Activated B cell treated with CpG ODN at 0.5 μM for 24 hours (primary cell): ENCODE data around the gene GRM8. TPM values are rescaled to one million over a fixed set of nuclear protein-coding genes. Genes with fewer than 3 reads are reported as not detected.

ENCODE experiments used
- ATAC-seq: fragments of 200-7000 bp; cut with Tn5 transposase; one replicate; pipeline ENCODE4 v1.10.0; 2021; ENCODE audit warnings: low read depth, mild to moderate bottlenecking, moderate library complexity
- CTCF ChIA-PET: fragments of 350-600 bp; sonication (Branson Sonifier 250); formaldehyde crosslinking; loops from one replicate; lab custom pipeline; 2021; ENCODE audit warnings: antibody characterized with exemption; lab: Charles Lee
- POLR2A ChIA-PET: fragments of 350-600 bp; sonication (Branson Sonifier 250); formaldehyde crosslinking; loops from one replicate; lab custom pipeline; 2021; ENCODE audit warnings: antibody characterized with exemption; lab: Charles Lee
- DNase-seq: peaks from one replicate; pipeline ENCODE4 v3.0.0; 2022
- H3K27ac Mint-ChIP-seq: one replicate; pipeline ENCODE4 v1.8.0; 2020; ENCODE audit warnings: mixed read lengths
- H3K27me3 Mint-ChIP-seq: one replicate; pipeline ENCODE4 v1.8.0; 2021; ENCODE audit warnings: mixed read lengths
- H3K36me3 Mint-ChIP-seq: one replicate; pipeline ENCODE4 v1.8.0; 2021; ENCODE audit warnings: low read depth, mixed read lengths
- H3K4me1 Mint-ChIP-seq: one replicate; pipeline ENCODE4 v1.8.0; 2021; ENCODE audit warnings: mixed read lengths
- H3K4me3 Mint-ChIP-seq: one replicate; pipeline ENCODE4 v1.8.0; 2020; ENCODE audit warnings: mild to moderate bottlenecking, mixed read lengths
- H3K9me3 Mint-ChIP-seq: one replicate; pipeline ENCODE4 v1.8.0; 2020; ENCODE audit warnings: mixed read lengths
- CTCF ChIP-seq: fragments of 200-600 bp; IDR thresholded peaks from one replicate; pipeline ENCODE4 v1.8.0; 2022; ENCODE audit warnings: antibody characterized with exemption, mild to moderate bottlenecking
- intact Hi-C: fragments of 100-400 bp; cut with micrococcal nuclease; formaldehyde crosslinking; loops from one replicate; pipeline ENCODE4 v1.15.1; 2024
- total RNA-seq: library from RNA; stranded (reverse); gene quantifications from 2 replicates; pipeline ENCODE4 v1.2.3, GENCODE V29; 2022

GRM8 gene
- total RNA-seq, 1 donor from 2014 or later: not detected

- H3K27ac Mint-ChIP-seq: no peak overlapping the region
- no peak for ATAC-seq
- POLR2A ChIA-PET: no interaction called here
- intact Hi-C loops: no loop called here
- no peaks in the 10 kb centered on the region for H3K36me3 Mint-ChIP-seq
- H3K4me3 Mint-ChIP-seq: no peak overlapping the region
- peaks cover 4% of the 10 kb centered on the region for H3K27me3 Mint-ChIP-seq
- no peaks in the 10 kb centered on the region for H3K9me3 Mint-ChIP-seq
- no peak for TF ChIP-seq CTCF
- CTCF ChIA-PET: interaction anchor here (0.6 kb wide), 1 partner anchor 92 kb away, joined by 3 read pairs; no protein-coding TSS in a partner anchor
- no peak for DNase-seq
- no peaks in the 10 kb centered on the region for H3K4me1 Mint-ChIP-seq
Observed at GRCh38 chr7:127146746-127147536, 105.8 kb downstream of the GRM8 start.

GRCh38 chr7:127137146-127137545 lies 115.6 kb downstream of the GRM8 start:
- Mint-ChIP-seq H3K4me3 (no peak overlapping the region), H3K27ac (no peak overlapping the region), H3K36me3 (no peaks in the 10 kb centered on the region), H3K27me3 (no peaks in the 10 kb centered on the region), H3K4me1 (no peaks in the 10 kb centered on the region), H3K9me3 (no peaks in the 10 kb centered on the region)
- ChIA-PET CTCF (no interaction called here), POLR2A (no interaction called here)
- ATAC-seq (no peak), DNase-seq (no peak)
- intact Hi-C loops: no loop called here
- TF ChIP-seq CTCF: no peak

- ChIA-PET CTCF (no interaction called here), POLR2A (no interaction called here)
- H3K36me3 Mint-ChIP-seq: no peaks in the 10 kb centered on the region
- no peak for TF ChIP-seq CTCF
- DNase-seq: no peak
- intact Hi-C loops: no loop called here
- no peak overlapping the region for H3K27ac Mint-ChIP-seq
- no peak for ATAC-seq
- no peaks in the 10 kb centered on the region for H3K4me1 Mint-ChIP-seq
- no peak overlapping the region for H3K4me3 Mint-ChIP-seq
- no peaks in the 10 kb centered on the region for H3K27me3 Mint-ChIP-seq
- no peaks in the 10 kb centered on the region for H3K9me3 Mint-ChIP-seq
Observed at GRCh38 chr7:127135871-127136485, 116.8 kb downstream of the GRM8 start.

GRCh38 chr7:127123220-127123619 lies 129.5 kb downstream of the GRM8 start:
- H3K27me3 Mint-ChIP-seq: peaks cover 3% of the 10 kb centered on the region
- H3K4me3 Mint-ChIP-seq: no peak overlapping the region

More at GRCh38 chr7:127123220-127123619, 129.5 kb downstream of the GRM8 start:
- ChIA-PET CTCF (no interaction called here), POLR2A (no interaction called here)
- Mint-ChIP-seq H3K36me3 (no peaks in the 10 kb centered on the region), H3K9me3 (no peaks in the 10 kb centered on the region), H3K4me1 (no peaks in the 10 kb centered on the region), H3K27ac (no peak overlapping the region)
- no peak for TF ChIP-seq CTCF
- DNase-seq: no peak
- intact Hi-C loops: no loop called here
- ATAC-seq: no peak
